Measurements from ENCODE around the gene ATL2.

ATL2 gene

DNA sequence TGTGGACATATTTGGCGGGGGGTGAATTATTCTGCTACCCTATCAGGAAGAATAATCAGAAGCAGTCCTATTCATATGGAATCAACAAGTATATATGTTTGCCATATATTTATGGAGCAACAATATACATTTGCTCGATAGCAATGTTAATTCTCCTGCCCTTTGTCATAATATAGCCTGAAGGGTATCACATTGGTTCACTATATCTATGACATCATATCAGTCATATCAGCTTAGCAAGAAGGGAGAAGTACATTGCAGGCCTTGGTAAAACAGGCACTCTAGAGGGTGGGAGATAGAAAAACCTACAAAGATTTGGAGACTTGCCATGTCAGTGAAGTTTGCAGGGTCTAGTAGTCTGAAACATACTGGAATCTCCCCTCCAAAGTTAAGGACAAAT, 128.4 kb downstream of the ATL2 start:
- no peak for DNase-seq (ENCODE audit: low spot score)

DNA sequence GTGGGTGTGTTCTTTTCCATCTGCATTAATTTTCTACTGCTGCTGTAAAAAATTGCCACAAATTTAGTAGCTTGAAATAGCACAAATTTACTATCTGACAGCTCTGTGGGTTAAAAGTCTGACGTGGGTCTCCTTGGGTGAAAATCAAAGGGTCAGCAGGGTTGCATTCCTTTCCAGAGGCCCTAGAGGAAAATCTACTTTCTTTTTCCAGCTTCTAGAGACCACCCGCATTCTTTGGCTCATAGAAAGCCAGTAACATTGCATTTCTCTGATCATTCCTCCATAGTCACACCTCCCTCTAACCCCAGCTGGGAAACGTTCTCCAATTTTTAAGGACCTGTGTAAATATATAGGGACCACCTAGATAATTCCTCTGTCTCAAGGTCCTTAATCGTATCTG, 128.8 kb downstream of the ATL2 start:
- no peak for DNase-seq (ENCODE audit: low spot score)

DNA sequence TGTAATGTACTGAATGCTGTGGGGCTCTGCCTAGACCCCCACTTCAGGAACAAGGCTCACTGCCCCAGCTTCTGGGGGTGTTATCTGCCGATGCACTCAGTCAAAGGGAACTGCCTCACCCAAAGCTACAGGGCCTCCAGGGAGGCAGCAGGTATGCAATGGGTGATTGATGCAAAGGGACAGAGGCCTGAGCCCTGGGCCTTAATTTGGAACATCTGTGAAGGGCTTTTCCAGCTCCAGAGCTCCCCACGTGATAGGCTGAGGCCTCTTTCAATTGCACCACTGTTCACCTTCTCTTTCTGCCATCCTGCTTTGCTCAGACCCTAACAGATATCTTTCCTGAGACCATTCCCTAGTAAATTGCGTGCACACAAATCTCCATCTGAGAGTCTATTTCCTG, 131.0 kb downstream of the ATL2 start:
- no peak for DNase-seq (ENCODE audit: low spot score)

DNA sequence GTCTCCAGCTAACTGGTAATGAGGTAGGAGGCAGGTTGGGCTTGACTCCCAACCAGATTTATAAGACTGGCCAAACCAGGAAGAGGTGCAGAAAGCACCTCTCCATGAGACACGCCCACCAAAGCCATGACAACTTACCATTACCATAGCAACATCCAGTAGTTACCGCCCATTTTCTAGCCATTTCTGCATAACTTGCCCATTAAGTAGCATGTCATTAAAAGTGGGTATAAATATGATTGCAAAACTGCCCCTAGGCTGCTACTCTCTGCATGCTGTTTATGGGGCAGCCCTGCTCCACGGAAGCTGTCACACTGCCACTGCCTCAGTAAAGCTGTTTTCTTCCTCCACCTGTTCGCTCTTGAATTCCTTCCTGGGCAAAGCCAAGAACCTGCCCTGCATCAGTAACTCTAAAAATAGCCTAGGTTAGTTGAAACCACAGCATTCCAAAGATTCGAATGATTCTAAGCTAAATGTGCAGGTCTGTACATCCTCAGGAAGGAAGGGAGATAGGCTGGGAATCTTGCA, 131.9 kb downstream of the ATL2 start:
- no peak for DNase-seq (ENCODE audit: low spot score)

DNA sequence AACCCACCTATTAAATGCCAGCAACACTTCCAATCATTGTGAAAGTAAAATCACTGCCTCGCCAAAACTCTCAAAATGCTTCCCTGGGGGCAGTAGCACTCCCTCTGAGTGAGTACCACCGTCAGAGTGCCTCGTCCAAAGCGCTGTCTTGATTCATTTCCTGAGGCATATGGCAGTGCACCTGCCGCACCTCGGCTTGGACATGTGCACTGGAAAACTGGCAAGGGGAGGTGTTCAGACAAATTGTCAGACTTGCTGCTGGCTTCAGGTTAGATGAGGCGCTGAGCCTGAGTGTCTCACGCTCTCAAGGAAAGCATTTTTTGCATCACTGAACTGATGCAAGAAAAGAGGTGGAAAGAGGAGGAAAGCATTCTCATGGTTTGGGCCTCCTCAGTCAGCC, 132.8 kb downstream of the ATL2 start:
- DNase-seq (ENCODE audit: low spot score): no peak
